GM23338 (cell line): Measurements from ENCODE around the gene ASPHD2. TPM values are rescaled to one million over a fixed set of nuclear protein-coding genes. Genes with fewer than 3 reads are reported as not detected.

Experiments used
- ATAC-seq: fragments of 200-7000 bp; cut with Tn5 transposase; 3 replicates; pipeline ENCODE4 v1.9.1; 2020
- DNase-seq: peaks from one replicate; pipeline ENCODE4 v3.0.0-alpha.2; 2015; ENCODE audit warnings: low spot score
- H2AFZ ChIP-seq: fragments of 200-600 bp; sonication (generic); 2 replicates; pipeline ENCODE4 v1.8.0; 2016; ENCODE audit warnings: antibody characterized with exemption, mild to moderate bottlenecking, moderate library complexity
- H3F3A ChIP-seq: fragments of 200-600 bp; sonication (generic); replicated peaks from 2 replicates; pipeline ENCODE4 v1.8.0; 2017; ENCODE audit warnings: antibody characterized with exemption, mixed run types, low read depth
- H3K27ac ChIP-seq: fragments of 200-600 bp; sonication (generic); 2 replicates; pipeline ENCODE4 v1.6.1; 2016; ENCODE audit warnings: low read depth
- H3K27me3 ChIP-seq: fragments of 200-600 bp; sonication (generic); 2 replicates; pipeline ENCODE4 v1.8.0; 2016; ENCODE audit warnings: mild to moderate bottlenecking, mixed run types, moderate library complexity; ENCODE audit not compliant: insufficient read depth
- H3K36me3 ChIP-seq: fragments of 200-600 bp; sonication (generic); 2 replicates; pipeline ENCODE4 v1.8.0; 2016; ENCODE audit warnings: mild to moderate bottlenecking; ENCODE audit not compliant: insufficient read depth
- H3K4me1 ChIP-seq: fragments of 200-600 bp; sonication (generic); 2 replicates; pipeline ENCODE4 v1.8.0; 2016; ENCODE audit warnings: mild to moderate bottlenecking, moderate library complexity; ENCODE audit not compliant: insufficient read depth
- H3K4me2 ChIP-seq: fragments of 200-600 bp; sonication (generic); 2 replicates; pipeline ENCODE4 v1.7.1; 2017; ENCODE audit warnings: mixed run types
- H3K4me3 ChIP-seq: fragments of 200-600 bp; sonication (generic); 2 replicates; pipeline ENCODE4 v1.6.1; 2016; ENCODE audit warnings: mixed run types
- H3K79me2 ChIP-seq: fragments of 200-600 bp; sonication (generic); replicated peaks from 2 replicates; pipeline ENCODE4 v1.8.0; 2017; ENCODE audit warnings: mild to moderate bottlenecking; ENCODE audit not compliant: insufficient read depth
- H3K9me2 ChIP-seq: fragments of 200-600 bp; sonication (generic); 2 replicates; pipeline ENCODE4 v1.8.0; 2017; ENCODE audit not compliant: insufficient read depth
- H4K20me1 ChIP-seq: fragments of 200-600 bp; sonication (generic); replicated peaks from 2 replicates; pipeline ENCODE4 v1.8.0; 2017; ENCODE audit warnings: mild to moderate bottlenecking; ENCODE audit not compliant: insufficient read depth
- H3K27ac Mint-ChIP-seq: 2 replicates; pipeline ENCODE4 v1.8.0; 2020; ENCODE audit warnings: inconsistent platforms, mild to moderate bottlenecking, moderate library complexity, mixed read lengths
- H3K27me3 Mint-ChIP-seq: 3 replicates; pipeline ENCODE4 v1.8.0; 2022; ENCODE audit warnings: low read depth, mild to moderate bottlenecking, moderate library complexity, mixed read lengths, inconsistent platforms; ENCODE audit not compliant: insufficient read depth, poor library complexity
- H3K36me3 Mint-ChIP-seq: 3 replicates; pipeline ENCODE4 v1.8.0; 2021; ENCODE audit warnings: low read depth, mild to moderate bottlenecking, inconsistent platforms, moderate library complexity, mixed read lengths
- H3K4me1 Mint-ChIP-seq: 3 replicates; pipeline ENCODE4 v1.8.0; 2020; ENCODE audit warnings: mild to moderate bottlenecking, inconsistent platforms, mixed read lengths
- H3K4me3 Mint-ChIP-seq: 3 replicates; pipeline ENCODE4 v1.8.0; 2021; ENCODE audit warnings: moderate library complexity, mild to moderate bottlenecking, inconsistent platforms, mixed read lengths
- H3K9me3 Mint-ChIP-seq: 3 replicates; pipeline ENCODE4 v1.8.0; 2020; ENCODE audit warnings: moderate library complexity, mild to moderate bottlenecking, inconsistent platforms, mixed read lengths
- CREB1 ChIP-seq: fragments of 250-450 bp; sonication (Bioruptor Pico); IDR thresholded peaks from 2 replicates; pipeline ENCODE4 v1.5.0; 2020; ENCODE audit warnings: low read depth, mild to moderate bottlenecking, moderate library complexity
- EZH2 ChIP-seq: fragments of 200-600 bp; sonication (generic); IDR thresholded peaks from one replicate; pipeline ENCODE4 v1.8.0; 2017; ENCODE audit warnings: antibody characterized with exemption, mild to moderate bottlenecking, low read depth; ENCODE audit not compliant: unreplicated experiment
- EZH2phosphoT487 ChIP-seq: fragments of 200-600 bp; sonication (generic); IDR thresholded peaks from one replicate; pipeline ENCODE4 v1.8.1; 2018; ENCODE audit warnings: antibody characterized with exemption; ENCODE audit not compliant: unreplicated experiment
- JUNB ChIP-seq: IDR thresholded peaks from one replicate; pipeline ENCODE4 v1.6.1; 2016; ENCODE audit warnings: antibody characterized with exemption; ENCODE audit not compliant: unreplicated experiment
- POLR2AphosphoS5 ChIP-seq: IDR thresholded peaks from 2 replicates; pipeline ENCODE4 v1.6.1; 2016; ENCODE audit warnings: antibody characterized with exemption, low read depth
- STAT1 ChIP-seq: IDR thresholded peaks from one replicate; pipeline ENCODE4 v1.6.1; 2016; ENCODE audit warnings: antibody characterized with exemption; ENCODE audit not compliant: unreplicated experiment
- ZNF114 ChIP-seq: fragments of 250-450 bp; sonication (Bioruptor Pico); IDR thresholded peaks from 2 replicates; pipeline ENCODE4 v1.5.0; 2020; ENCODE audit warnings: mild to moderate bottlenecking, moderate library complexity
- ZNF331 ChIP-seq: fragments of 250-450 bp; sonication (Bioruptor Pico); IDR thresholded peaks from 2 replicates; pipeline ENCODE4 v1.5.0; 2020; ENCODE audit warnings: low read depth, mild to moderate bottlenecking, moderate library complexity
- polyA plus RNA-seq: library from polyadenylated mRNA; unstranded; fragments of >200 nt; fragmentation: Nextera tagmentation; extraction: Ambion mirVana; gene quantifications from 2 replicates; pipeline ENCODE4 v1.2.1, GENCODE V29; 2016
- total RNA-seq: library from RNA; depleted of rRNA; stranded (reverse); fragments of >200 nt; shearing (Covaris generic); gene quantifications from 2 replicates; pipeline ENCODE4 v1.2.3, GENCODE V29; 2014
- TF ChIP-seq, protein P1 (sequence below), 2 experiments: fragments of 200-600 bp in 1 of 2; sonication (generic) in 1 of 2; conservative IDR thresholded peaks; 2 replicates each; pipeline versions ENCODE4 v1.5.1 to v1.6.1; 2016 to 2017; ENCODE audit warnings: antibody characterized with exemption in 2 of 2, low read depth in 2 of 2, mild to moderate bottlenecking in 2 of 2, moderate library complexity in 1 of 2

ASPHD2 gene
- total and polyA plus RNA-seq, 2 experiments from 2014 or later = 6.0 to 9.3 TPM

DNA sequence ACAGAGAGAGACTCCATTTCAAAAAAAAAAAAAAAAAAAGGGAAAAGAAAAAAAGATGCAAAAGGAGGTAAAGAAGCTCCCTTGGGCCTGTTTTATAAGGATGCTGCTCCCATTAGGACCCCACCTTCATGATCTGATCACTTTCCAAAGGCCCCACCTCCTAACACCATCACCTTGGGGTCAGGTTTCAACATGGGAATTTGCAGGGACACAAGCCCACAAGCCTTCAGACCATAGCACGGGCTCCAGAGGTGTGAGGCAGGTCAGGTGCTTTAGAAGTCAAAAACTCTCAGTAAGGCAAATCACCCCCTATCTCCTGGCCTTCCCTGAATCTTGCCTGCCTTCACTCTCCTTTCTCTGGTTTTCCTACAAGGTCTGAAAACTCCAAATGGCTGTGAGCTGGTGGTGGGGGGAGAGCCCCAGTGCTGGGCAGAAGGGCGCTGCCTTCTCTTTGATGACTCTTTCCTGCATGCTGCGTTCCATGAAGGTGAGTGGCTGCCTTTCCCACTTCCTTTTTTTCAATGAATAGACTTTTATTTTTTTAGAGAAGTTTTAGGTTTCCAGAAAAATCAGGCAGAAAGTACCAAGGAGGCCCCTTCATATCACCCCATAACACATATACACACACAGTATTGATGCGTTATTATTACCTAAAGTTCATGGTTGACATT is 13.2 kb downstream of the ASPHD2 start (continued):
- TF ChIP-seq, protein P1, sequence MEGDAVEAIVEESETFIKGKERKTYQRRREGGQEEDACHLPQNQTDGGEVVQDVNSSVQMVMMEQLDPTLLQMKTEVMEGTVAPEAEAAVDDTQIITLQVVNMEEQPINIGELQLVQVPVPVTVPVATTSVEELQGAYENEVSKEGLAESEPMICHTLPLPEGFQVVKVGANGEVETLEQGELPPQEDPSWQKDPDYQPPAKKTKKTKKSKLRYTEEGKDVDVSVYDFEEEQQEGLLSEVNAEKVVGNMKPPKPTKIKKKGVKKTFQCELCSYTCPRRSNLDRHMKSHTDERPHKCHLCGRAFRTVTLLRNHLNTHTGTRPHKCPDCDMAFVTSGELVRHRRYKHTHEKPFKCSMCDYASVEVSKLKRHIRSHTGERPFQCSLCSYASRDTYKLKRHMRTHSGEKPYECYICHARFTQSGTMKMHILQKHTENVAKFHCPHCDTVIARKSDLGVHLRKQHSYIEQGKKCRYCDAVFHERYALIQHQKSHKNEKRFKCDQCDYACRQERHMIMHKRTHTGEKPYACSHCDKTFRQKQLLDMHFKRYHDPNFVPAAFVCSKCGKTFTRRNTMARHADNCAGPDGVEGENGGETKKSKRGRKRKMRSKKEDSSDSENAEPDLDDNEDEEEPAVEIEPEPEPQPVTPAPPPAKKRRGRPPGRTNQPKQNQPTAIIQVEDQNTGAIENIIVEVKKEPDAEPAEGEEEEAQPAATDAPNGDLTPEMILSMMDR (conservative IDR thresholded peaks at IDR 0.05; ENCODE audit: low read depth in 2 of 2) = no peak
- TF ChIP-seq CREB1 (CRISPR knock-in tag) (no peak), JUNB (no peak), EZH2phosphoT487 (no peak), POLR2AphosphoS5 (no peak)

DNA sequence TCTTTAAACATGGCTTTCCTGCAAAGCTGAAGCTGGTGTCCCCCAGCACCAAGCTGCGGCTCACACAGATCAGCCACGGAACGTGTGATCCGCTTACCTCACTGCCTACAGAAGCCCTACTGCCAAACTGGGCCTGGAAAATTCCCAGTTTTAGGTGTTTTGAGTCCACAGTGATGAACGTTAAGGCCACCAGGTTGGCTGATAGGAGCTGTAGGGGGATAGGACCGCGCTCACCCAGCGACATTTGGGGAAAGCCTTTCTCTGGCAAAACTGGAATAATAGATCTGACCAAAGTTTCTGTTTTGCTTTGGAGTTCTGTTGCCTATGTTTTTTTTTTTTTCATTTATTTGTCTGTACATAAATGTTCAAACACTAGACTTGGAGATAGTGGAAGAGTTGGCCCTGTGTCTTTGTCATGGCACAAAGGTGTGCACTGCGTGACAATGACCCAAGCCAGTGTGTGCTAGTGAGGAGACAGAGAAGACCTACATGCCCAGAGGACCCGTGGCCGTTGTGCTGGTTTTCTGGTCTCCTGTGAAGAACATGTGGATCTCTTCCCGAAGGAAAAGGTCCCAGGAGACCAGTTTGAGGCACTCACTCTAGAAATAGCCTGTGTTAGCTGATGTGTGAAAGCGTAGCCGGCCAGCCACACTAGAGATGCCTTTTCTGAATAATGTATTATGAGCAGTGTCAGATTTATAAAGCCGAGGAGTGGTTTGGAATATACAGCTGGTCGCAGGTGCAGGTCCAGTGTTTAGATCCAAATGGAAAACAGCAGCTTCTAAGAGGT is 15.0 kb downstream of the ASPHD2 start:
- Mint-ChIP-seq H3K9me3 (no peaks in the 10 kb centered on the region), H3K4me1 (peaks cover 10% of the 10 kb centered on the region), H3K27ac (no peak overlapping the region), H3K27me3 (peaks cover 11% of the 10 kb centered on the region), H3K4me3 (no peak overlapping the region), H3K36me3 (peaks cover 4% of the 10 kb centered on the region; the same call in 1 of the 3 replicates)
- Histone ChIP-seq H3K79me2 (0 out of 2 replicates have a peak, but pooled peaks cover 3% of the 10 kb centered on the region), H3F3A (no peaks in the 10 kb centered on the region), H4K20me1 (no peaks in the 10 kb centered on the region), H3K4me2 (no peak overlapping the region), H3K4me1 (peaks cover 7% of the 10 kb centered on the region; the same call in 1 of the 2 replicates), H3K4me3 (no peak overlapping the region), H2AFZ (no peak overlapping the region), H3K9me2 (no peaks in the 10 kb centered on the region), H3K27ac (no peak overlapping the region), H3K27me3 (no peaks in the 10 kb centered on the region), H3K36me3 (no peaks in the 10 kb centered on the region)
- ATAC-seq = no peak
- DNase-seq = no peak
- TF ChIP-seq EZH2phosphoT487 (no peak), CREB1 (CRISPR knock-in tag) (no peak), STAT1 (no peak), ZNF331 (no peak), EZH2 (no peak), ZNF114 (CRISPR knock-in tag) (no peak), POLR2AphosphoS5 (no peak)
- TF ChIP-seq, protein P1 (conservative IDR thresholded peaks at IDR 0.05; ENCODE audit: low read depth in 2 of 2) = no peak
